GM23248 (cell line): ENCODE measurements around the gene MPHOSPH9.

Experiments used
- EZH2 ChIP-seq: fragments of 200-600 bp; sonication (generic); IDR thresholded peaks from 2 replicates; pipeline ENCODE4 v1.6.1; 2018; ENCODE audit warnings: antibody characterized with exemption, mild to moderate bottlenecking; ENCODE audit not compliant: insufficient read depth, poor library complexity, severe bottlenecking
- EZH2phosphoT487 ChIP-seq: fragments of 200-600 bp; sonication (generic); IDR thresholded peaks from 2 replicates; pipeline ENCODE4 v1.6.1; 2018; ENCODE audit warnings: antibody characterized with exemption, moderate library complexity, mild to moderate bottlenecking, low read depth; ENCODE audit not compliant: insufficient read depth

- TF ChIP-seq EZH2phosphoT487: no peak
- TF ChIP-seq EZH2: no peak
These were observed 105.8 kb downstream of the MPHOSPH9 start for GRCh38 chr12:123127182-123127495.
